Activated CD8-positive, alpha-beta memory T cell treated with anti-CD3 and anti-CD28 coated beads, Interleukin-2, amount 10 ng/mL, durations not matched to agents 7 days and 5 days (primary cell): ENCODE data around the gene COL25A1. TPM values are rescaled to one million over a fixed set of nuclear protein-coding genes. Genes with fewer than 3 reads are reported as not detected.
"Not testable (repeated sequence)": the region's sequence is repeated elsewhere in the genome, so short reads cannot be mapped to it uniquely, and the experiment has no call there.

Experiments used
- ATAC-seq: fragments of 150-1000 bp; cut with Tn5 transposase; one replicate; pipeline ENCODE4 v1.10.0; 2021; ENCODE audit warnings: moderate library complexity
- CTCF ChIA-PET: fragments of 350-600 bp; sonication (Branson Sonifier 250); formaldehyde crosslinking; loops from one replicate; lab custom pipeline; 2021; ENCODE audit warnings: antibody characterized with exemption; lab: Charles Lee
- DNase-seq: peaks from one replicate; pipeline ENCODE4 v3.0.0-alpha.2; 2020
- H3K27ac Mint-ChIP-seq: one replicate; pipeline ENCODE4 v1.8.0; 2021; ENCODE audit warnings: mild to moderate bottlenecking, mixed read lengths
- H3K27me3 Mint-ChIP-seq: one replicate; pipeline ENCODE4 v1.8.0; 2021; ENCODE audit warnings: mixed read lengths
- H3K36me3 Mint-ChIP-seq: one replicate; pipeline ENCODE4 v1.8.0; 2021; ENCODE audit warnings: mild to moderate bottlenecking, mixed read lengths
- H3K4me1 Mint-ChIP-seq: one replicate; pipeline ENCODE4 v1.8.0; 2021; ENCODE audit warnings: mixed read lengths
- H3K4me3 Mint-ChIP-seq: one replicate; pipeline ENCODE4 v1.8.0; 2021; ENCODE audit warnings: mild to moderate bottlenecking, moderate library complexity, mixed read lengths
- H3K9me3 Mint-ChIP-seq: one replicate; pipeline ENCODE4 v1.8.0; 2022; ENCODE audit warnings: low read depth, mixed read lengths
- total RNA-seq, 2 experiments: library from RNA; stranded (reverse); gene quantifications; one replicate each; pipeline ENCODE4 v1.2.3, GENCODE V29; 2021

The COL25A1 gene
- total RNA-seq, 2 experiments from 2014 or later: not detected

- H3K4me3 Mint-ChIP-seq: no peak overlapping the region
- no peaks in the 10 kb centered on the region for H3K9me3 Mint-ChIP-seq
- no peaks in the 10 kb centered on the region for H3K36me3 Mint-ChIP-seq
- H3K27ac Mint-ChIP-seq: no peak overlapping the region
- ATAC-seq: no peak
- CTCF ChIA-PET: no interaction called here
- peaks cover 18% of the 10 kb centered on the region for H3K27me3 Mint-ChIP-seq
- no peak for DNase-seq
- no peaks in the 10 kb centered on the region for H3K4me1 Mint-ChIP-seq
Measured at GRCh38 chr4:109111031-109111430, 191.4 kb downstream of the COL25A1 start.

DNA sequence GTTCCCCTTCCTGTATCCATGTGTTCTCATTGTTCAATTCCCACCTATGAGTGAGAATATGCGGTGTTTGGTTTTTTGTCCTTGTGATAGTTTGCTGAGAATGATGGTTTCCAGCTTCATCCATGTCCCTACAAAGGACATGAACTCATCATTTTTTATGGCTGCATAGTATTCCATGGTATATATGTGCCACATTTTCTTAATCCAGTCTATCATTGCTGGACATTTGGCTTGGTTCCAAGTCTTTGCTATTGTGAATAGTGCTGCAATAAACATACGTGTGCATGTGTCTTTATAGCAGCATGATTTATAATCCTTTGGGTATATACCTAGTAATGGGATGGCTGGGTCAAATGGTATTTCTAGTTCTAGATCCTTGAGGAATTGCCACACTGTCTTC is 194.2 kb downstream of the COL25A1 start:
- ATAC-seq, DNase-seq, CTCF ChIA-PET, H3K36me3 Mint-ChIP-seq, H3K4me3 Mint-ChIP-seq, H3K9me3 Mint-ChIP-seq, H3K27ac Mint-ChIP-seq, H3K4me1 Mint-ChIP-seq: not testable (repeated sequence)
- peaks cover 16% of the 10 kb centered on the region for H3K27me3 Mint-ChIP-seq

DNA sequence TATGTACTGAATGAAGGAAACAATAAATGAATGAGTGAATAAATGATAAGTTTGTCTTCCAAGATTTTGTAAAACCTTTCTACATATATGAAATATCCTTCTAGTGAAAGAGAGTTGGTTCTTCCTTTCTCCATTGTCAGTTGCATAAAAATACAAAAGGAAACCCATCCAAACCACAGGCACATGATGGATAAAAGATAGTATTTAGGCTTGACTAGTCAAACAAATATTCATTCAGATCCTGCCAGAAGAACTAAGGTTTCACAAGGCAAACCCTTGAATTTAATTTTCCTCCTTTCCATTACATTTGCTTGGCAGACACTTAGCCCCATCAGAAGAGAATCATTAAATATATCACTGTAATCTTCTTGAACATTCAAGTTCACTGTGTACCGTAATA is 208.4 kb downstream of the COL25A1 start:
- Mint-ChIP-seq H3K4me3 (no peak overlapping the region), H3K4me1 (no peaks in the 10 kb centered on the region), H3K36me3 (no peaks in the 10 kb centered on the region), H3K27me3 (peaks cover 18% of the 10 kb centered on the region), H3K27ac (no peak overlapping the region), H3K9me3 (no peaks in the 10 kb centered on the region)
- ATAC-seq (no peak), DNase-seq (no peak)
- CTCF ChIA-PET: no interaction called here

- CTCF ChIA-PET: no interaction called here
Measured at GRCh38 chr4:109091727-109092409, 210.6 kb downstream of the COL25A1 start.

GRCh38 chr4:109083911-109084310 is 218.5 kb downstream of the COL25A1 start:
- Mint-ChIP-seq H3K36me3 (no peaks in the 10 kb centered on the region), H3K27ac (no peak overlapping the region), H3K9me3 (no peaks in the 10 kb centered on the region), H3K4me1 (no peaks in the 10 kb centered on the region), H3K27me3 (peaks cover 24% of the 10 kb centered on the region), H3K4me3 (no peak overlapping the region)
- no peak for DNase-seq
- ATAC-seq: no peak
- CTCF ChIA-PET: no interaction called here

More at GRCh38 chr4:109091727-109092409, 210.6 kb downstream of the COL25A1 start:
- no peaks in the 10 kb centered on the region for H3K4me1 Mint-ChIP-seq
- no peak overlapping the region for H3K27ac Mint-ChIP-seq
- H3K9me3 Mint-ChIP-seq: no peaks in the 10 kb centered on the region
- no peaks in the 10 kb centered on the region for H3K36me3 Mint-ChIP-seq
- ATAC-seq (no peak), DNase-seq (no peak)
- H3K27me3 Mint-ChIP-seq: peaks cover 21% of the 10 kb centered on the region
- H3K4me3 Mint-ChIP-seq: no peak overlapping the region

DNA sequence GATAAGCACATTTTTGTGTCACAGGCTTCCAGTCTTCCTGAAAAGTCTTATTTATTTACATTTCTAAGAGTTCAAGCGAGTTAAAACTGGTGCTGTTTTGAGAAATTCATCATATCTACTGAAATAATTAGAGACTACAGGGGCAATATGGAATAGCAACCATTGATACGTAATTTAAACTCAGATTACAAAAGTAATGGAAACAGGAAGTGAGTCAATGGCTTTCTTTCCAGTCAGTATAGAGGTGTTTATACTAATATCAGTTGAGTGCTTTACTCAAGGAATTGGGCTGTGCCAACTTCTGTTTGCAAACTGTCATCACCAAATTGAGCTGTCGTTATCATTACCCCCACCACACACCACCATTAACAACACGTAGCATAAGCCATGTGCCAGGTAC is 222.7 kb downstream of the COL25A1 start:
- no peak for ATAC-seq
- Mint-ChIP-seq H3K9me3 (no peaks in the 10 kb centered on the region), H3K27ac (no peak overlapping the region), H3K36me3 (no peaks in the 10 kb centered on the region), H3K4me1 (no peaks in the 10 kb centered on the region), H3K27me3 (peaks cover 8% of the 10 kb centered on the region), H3K4me3 (no peak overlapping the region)
- CTCF ChIA-PET: no interaction called here
- no peak for DNase-seq

GRCh38 chr4:109079201-109079600 is 223.3 kb downstream of the COL25A1 start:
- H3K4me1 Mint-ChIP-seq: no peaks in the 10 kb centered on the region
- no peaks in the 10 kb centered on the region for H3K36me3 Mint-ChIP-seq
- H3K4me3 Mint-ChIP-seq: no peak overlapping the region
- no peak overlapping the region for H3K27ac Mint-ChIP-seq
- CTCF ChIA-PET: no interaction called here
- no peak for ATAC-seq
- no peaks in the 10 kb centered on the region for H3K9me3 Mint-ChIP-seq
- DNase-seq: no peak
- H3K27me3 Mint-ChIP-seq: peaks cover 9% of the 10 kb centered on the region

- no peaks in the 10 kb centered on the region for H3K36me3 Mint-ChIP-seq
- H3K4me1 Mint-ChIP-seq: no peaks in the 10 kb centered on the region
- no peak for ATAC-seq
- no peak overlapping the region for H3K27ac Mint-ChIP-seq
- H3K4me3 Mint-ChIP-seq: no peak overlapping the region
- peaks cover 9% of the 10 kb centered on the region for H3K27me3 Mint-ChIP-seq
- H3K9me3 Mint-ChIP-seq: no peaks in the 10 kb centered on the region
- CTCF ChIA-PET: no interaction called here
- DNase-seq: no peak
Measured at GRCh38 chr4:109078724-109079123, 223.7 kb downstream of the COL25A1 start.

DNA sequence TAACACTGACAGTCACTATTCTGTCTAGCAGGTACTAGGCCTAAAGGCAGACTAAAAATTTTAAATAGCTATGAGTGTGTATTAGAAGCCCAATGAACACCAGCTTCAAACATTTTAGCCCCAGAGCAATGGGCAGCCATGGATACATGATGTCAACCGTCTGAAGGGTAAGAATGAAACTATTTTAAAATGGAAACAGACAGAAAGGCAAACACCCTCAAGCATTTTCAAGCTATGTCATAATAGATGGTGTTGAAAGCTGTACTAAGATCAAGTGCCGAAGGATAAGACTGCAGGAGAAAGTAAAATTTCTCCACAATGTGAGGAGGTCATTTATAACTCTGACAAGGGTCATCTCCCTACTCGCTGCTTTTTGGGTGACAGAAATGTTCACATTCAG is 225.0 kb downstream of the COL25A1 start:
- H3K4me3 Mint-ChIP-seq: no peak overlapping the region
- H3K9me3 Mint-ChIP-seq: no peaks in the 10 kb centered on the region
- DNase-seq: no peak
- no peaks in the 10 kb centered on the region for H3K36me3 Mint-ChIP-seq
- H3K4me1 Mint-ChIP-seq: no peaks in the 10 kb centered on the region
- H3K27me3 Mint-ChIP-seq: peaks cover 12% of the 10 kb centered on the region
- ATAC-seq: no peak
- H3K27ac Mint-ChIP-seq: no peak overlapping the region
- CTCF ChIA-PET: interaction anchor here (0.6 to 1.1 kb wide), 2 partner anchors 215 to 269 kb away, joined by 3 read pairs; no protein-coding TSS in a partner anchor

- H3K27ac Mint-ChIP-seq, H3K36me3 Mint-ChIP-seq, H3K4me1 Mint-ChIP-seq, CTCF ChIA-PET, ATAC-seq, H3K4me3 Mint-ChIP-seq, H3K9me3 Mint-ChIP-seq, DNase-seq: not testable (repeated sequence)
- H3K27me3 Mint-ChIP-seq: peaks cover 12% of the 10 kb centered on the region
Measured at GRCh38 chr4:109076709-109077108, 225.7 kb downstream of the COL25A1 start.

GRCh38 chr4:109075621-109076020 is 226.8 kb downstream of the COL25A1 start:
- H3K4me1 Mint-ChIP-seq: no peaks in the 10 kb centered on the region
- H3K27ac Mint-ChIP-seq: no peak overlapping the region
- H3K27me3 Mint-ChIP-seq: peaks cover 10% of the 10 kb centered on the region
- CTCF ChIA-PET: no interaction called here
- H3K36me3 Mint-ChIP-seq: no peaks in the 10 kb centered on the region
- no peak overlapping the region for H3K4me3 Mint-ChIP-seq
- no peaks in the 10 kb centered on the region for H3K9me3 Mint-ChIP-seq
- ATAC-seq (no peak), DNase-seq (no peak)

- no peak for DNase-seq
- no peaks in the 10 kb centered on the region for H3K4me1 Mint-ChIP-seq
- no peaks in the 10 kb centered on the region for H3K9me3 Mint-ChIP-seq
- CTCF ChIA-PET: no interaction called here
- peaks cover 9% of the 10 kb centered on the region for H3K27me3 Mint-ChIP-seq
- ATAC-seq: no peak
- no peaks in the 10 kb centered on the region for H3K36me3 Mint-ChIP-seq
- no peak overlapping the region for H3K4me3 Mint-ChIP-seq
- H3K27ac Mint-ChIP-seq: no peak overlapping the region
Measured at GRCh38 chr4:109072595-109072994, 229.9 kb downstream of the COL25A1 start.

DNA sequence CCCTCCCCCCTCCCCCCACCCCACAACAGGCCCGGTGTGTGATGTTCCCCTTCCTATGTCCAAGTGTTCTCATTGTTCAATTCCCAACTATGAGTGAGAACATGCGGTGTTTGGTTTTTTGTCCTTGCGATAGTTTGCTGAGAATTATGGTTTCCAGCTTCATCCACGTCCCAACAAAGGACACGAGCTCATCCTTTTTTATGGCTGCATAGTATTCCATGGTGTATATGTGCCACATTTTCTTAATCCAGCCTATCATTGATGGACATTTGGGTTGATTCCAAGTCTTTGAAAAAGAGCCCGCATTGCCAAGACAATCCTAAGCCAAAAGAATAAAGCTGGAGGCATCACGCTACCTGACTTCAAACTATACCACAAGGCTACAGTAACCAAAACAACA is 231.8 kb downstream of the COL25A1 start:
- H3K9me3 Mint-ChIP-seq, ATAC-seq, H3K4me3 Mint-ChIP-seq, H3K27ac Mint-ChIP-seq, DNase-seq, H3K4me1 Mint-ChIP-seq, H3K36me3 Mint-ChIP-seq, CTCF ChIA-PET: not testable (repeated sequence)
- H3K27me3 Mint-ChIP-seq: peaks cover 10% of the 10 kb centered on the region

DNA sequence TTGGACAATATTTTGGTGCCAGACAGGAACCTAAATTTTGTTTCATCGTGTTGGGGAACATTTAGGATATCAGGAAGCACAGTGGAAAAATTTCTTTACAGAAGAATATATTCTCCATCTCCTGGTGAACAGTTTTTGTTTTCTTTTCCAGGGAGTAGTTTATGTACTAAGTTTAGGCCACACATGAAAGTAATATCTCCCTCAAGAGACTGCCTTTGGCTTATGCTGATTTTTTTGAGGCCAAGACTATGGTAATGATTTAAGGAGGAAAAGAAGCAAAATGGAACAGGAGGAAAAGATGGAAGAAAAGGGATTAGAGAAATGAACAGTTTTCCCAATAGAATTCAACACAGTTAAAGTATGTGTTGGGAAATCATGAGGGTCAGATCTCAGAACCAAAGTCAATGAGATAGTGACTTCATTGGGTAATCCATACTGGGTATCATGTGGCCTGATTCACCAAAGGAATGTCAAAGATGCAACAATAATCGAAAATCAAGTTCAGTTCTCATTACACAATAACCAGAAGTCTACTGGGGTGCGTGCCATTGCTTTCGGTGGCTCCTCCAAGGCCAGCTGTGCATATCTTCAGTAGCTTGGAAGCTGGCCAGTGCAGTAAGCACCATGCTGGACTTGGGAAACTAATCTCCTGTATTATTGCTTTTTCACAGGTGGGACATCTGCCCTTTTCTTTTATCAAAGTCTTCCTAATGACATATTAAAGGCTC is 234.8 kb downstream of the COL25A1 start:
- ATAC-seq (no peak), DNase-seq (no peak)
- H3K27me3 Mint-ChIP-seq: peaks cover 4% of the 10 kb centered on the region
- H3K4me1 Mint-ChIP-seq: no peaks in the 10 kb centered on the region
- CTCF ChIA-PET: no interaction called here
- no peaks in the 10 kb centered on the region for H3K36me3 Mint-ChIP-seq
- H3K4me3 Mint-ChIP-seq: no peak overlapping the region
- no peaks in the 10 kb centered on the region for H3K9me3 Mint-ChIP-seq
- H3K27ac Mint-ChIP-seq: no peak overlapping the region
